Esophagus mucosa (tissue), 1 donor: ENCODE measurements around the gene OPRL1. TPM values are rescaled to one million over a fixed set of nuclear protein-coding genes. Genes with fewer than 3 reads are reported as not detected.

Source experiments
- ATAC-seq: fragments of 200-7000 bp; cut with Tn5 transposase; one replicate; pipeline ENCODE4 v1.9.1; 2020
- total RNA-seq: library from RNA; stranded (reverse); gene quantifications from one replicate; pipeline ENCODE4 v1.2.4, GENCODE V29; 2023
- donor health status: DM: yes; HTN: yes; CAD: no.

Gene OPRL1
- 0.12 TPM for total RNA-seq

- no peak for ATAC-seq
Observed at GRCh38 chr20:64080013-64080812, at the start of gene OPRL1. Gene OPRL1 (plus strand): TSS chr20:64080082. CDS start chr20:64092721, 12,639 bp downstream.

GRCh38 chr20:64030371-64031134 is 49.3 kb upstream of the OPRL1 start:
- no peak for ATAC-seq

DNA sequence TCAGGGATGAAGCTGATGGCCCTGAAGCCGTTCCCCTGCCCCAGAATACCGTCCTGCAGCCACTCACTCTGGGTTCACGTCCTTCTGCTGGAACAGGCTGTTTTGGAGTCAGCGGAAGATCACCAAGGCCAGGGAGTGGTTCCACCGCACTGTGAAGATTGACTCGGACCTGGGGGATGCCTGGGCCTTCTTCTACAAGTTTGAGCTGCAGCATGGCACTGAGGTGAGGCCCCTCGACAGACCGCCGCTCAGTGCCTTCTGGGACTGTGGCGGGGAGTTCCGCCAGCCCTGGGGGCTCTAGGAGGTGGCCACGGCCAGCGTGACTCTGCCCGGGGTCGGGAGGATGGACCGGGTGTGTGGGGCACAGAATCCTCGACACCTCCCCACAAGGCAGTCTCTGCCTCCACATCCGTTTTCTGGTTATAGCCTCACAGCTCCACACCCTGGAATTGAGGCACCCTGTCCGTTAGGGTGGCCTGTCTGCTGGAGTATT is 48.0 kb upstream of the OPRL1 start:
- no peak for ATAC-seq

DNA sequence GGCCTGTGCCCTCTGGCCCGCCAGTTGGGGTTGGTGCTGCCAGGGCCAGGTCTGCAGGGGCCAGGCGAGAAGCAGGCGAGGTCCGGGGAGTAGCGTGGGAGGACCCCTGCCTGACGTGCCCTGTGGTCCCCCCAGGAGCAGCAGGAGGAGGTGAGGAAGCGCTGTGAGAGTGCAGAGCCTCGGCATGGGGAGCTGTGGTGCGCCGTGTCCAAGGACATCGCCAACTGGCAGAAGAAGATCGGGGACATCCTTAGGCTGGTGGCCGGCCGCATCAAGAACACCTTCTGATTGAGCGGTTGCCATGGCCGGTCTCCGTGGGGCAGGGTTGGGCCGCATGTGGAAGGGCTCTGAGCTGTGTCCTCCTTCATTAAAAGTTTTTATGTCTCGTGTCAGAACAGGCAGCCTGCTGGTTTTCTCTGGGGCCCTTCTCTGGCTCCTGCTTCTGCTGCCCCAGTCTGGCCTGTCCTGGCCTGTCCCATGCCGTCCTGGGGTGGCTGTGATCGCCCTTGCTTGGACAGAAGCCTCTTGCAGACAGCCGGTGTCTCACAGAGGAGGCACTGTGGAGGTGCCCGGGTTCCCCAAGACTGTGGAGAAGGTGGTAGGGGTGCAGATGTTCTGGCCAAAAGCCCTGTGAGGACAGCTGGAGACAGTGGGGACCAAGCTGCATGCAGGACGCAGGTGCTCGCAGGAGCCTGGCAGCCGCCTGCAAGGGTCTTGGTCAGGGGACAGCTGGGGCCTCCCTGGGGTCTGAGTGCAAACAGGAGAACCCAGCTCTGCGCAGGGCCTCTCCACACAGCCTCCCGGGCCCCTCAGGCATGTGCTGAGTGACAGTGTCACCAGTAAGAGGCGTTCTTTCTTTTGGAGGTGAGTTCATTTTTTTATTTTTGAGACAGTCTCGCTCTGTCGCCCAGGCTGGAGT is 46.9 kb upstream of the OPRL1 start:
- no peak for ATAC-seq

- ATAC-seq = no peak
Observed at GRCh38 chr20:64033981-64034493, 45.8 kb upstream of the OPRL1 start.

GRCh38 chr20:64035066-64035932 is 44.6 kb upstream of the OPRL1 start:
- no peak for ATAC-seq

DNA sequence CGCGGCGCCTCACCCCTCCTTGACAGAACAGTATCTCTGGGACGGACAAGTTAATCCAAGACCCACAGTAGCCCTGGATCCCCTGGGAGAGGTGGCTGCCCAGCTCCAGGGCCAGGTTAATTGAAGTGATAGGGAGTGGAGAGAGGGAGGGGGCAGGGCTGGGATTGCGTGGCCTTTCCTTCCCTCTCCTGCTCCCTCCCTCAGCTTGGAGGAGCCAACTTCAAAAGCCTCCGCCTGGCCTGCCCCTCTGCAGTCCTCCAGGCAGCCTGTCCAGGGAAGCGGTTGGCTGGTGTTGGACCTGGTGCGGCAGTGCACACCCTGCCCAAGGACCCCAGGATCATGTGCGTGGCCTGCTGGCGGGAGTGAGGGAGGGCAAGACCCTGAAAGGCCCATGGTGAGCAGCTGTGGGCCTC is 43.9 kb upstream of the OPRL1 start, which contains the start of gene C20orf204:
Gene C20orf204, plus strand, starts transcription at position 250 of the 413 bp plus-strand sequence. Its CDS starts 142 bp downstream, at position 392.
- no peak for ATAC-seq

- ATAC-seq = no peak
Observed at GRCh38 chr20:64036346-64037198, 43.3 kb upstream of the OPRL1 start.

- ATAC-seq = no peak
Observed at GRCh38 chr20:64037199-64037497, 42.7 kb upstream of the OPRL1 start.

DNA sequence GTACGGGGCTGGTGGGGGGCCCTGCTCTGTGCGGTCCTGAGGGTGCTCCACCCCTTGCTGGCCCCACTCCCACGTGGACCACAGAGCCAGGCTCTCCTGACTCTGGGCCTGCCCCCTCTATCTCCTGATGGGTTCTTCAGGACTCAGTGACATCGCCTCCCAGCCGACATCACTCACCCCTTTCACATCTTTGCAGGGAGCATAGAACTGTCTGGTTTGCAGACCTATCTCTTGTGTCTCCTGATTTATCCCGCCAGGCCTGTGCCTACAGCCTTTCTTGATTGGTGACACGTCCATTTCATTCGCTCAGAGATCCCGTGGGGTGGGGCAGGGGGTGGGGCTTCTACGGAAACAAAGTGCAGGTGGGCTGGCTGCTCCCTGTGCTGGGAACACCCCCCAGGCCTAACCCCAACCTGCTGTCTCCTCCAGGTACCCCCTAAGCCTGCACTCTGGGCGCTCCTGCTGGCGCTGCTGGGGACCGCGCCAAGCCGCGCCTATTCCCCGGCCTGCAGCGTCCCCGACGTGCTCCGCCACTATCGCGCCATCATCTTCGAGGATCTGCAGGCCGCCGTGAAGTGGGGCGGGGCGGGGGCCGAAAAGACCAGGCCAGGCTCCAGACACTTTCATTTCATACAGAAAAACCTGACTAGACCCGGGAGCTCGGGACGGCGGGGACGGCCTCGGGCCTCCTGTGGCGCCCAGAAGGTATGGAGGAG is 42.2 kb upstream of the OPRL1 start:
- peak; percentile 3 for ATAC-seq

GRCh38 chr20:64038224-64038564 is 41.7 kb upstream of the OPRL1 start:
- ATAC-seq = peak; percentile 52

DNA sequence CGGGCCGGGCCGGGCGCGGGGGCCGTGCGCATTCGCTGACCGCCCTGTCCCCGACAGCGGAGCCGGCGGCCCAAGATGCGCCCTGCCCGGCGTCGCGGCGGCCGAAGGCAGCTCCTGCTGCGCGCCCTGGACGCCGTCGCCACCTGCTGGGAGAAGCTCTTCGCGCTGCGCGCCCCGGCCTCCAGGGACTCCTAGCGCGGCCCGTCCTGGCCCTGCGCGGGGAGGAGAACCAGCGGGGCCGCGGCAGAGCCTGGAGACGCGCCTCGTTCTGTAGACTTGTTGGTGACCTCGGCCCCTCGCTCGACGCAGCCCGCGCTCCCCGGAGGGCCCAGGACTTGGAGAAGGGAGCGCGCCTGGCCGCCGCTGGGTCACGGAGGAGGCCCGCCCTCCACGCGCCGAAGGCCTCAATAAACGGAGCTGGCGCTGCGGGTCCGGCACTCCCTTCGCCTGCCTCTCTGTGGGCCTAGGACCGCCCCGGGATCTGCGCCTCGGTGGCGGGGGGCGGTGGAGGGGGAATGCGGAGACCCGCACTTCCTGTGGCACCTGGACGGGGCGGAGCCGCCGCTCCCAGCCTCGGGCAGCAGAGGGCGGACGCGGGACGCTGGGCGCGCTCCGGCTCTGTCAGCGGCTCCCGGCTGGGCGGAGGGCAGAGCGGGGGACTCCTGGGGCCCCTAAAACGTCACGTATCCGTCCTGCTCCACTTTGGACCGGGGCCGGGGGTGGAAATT is 41.2 kb upstream of the OPRL1 start:
- peak; percentile 77 for ATAC-seq

DNA sequence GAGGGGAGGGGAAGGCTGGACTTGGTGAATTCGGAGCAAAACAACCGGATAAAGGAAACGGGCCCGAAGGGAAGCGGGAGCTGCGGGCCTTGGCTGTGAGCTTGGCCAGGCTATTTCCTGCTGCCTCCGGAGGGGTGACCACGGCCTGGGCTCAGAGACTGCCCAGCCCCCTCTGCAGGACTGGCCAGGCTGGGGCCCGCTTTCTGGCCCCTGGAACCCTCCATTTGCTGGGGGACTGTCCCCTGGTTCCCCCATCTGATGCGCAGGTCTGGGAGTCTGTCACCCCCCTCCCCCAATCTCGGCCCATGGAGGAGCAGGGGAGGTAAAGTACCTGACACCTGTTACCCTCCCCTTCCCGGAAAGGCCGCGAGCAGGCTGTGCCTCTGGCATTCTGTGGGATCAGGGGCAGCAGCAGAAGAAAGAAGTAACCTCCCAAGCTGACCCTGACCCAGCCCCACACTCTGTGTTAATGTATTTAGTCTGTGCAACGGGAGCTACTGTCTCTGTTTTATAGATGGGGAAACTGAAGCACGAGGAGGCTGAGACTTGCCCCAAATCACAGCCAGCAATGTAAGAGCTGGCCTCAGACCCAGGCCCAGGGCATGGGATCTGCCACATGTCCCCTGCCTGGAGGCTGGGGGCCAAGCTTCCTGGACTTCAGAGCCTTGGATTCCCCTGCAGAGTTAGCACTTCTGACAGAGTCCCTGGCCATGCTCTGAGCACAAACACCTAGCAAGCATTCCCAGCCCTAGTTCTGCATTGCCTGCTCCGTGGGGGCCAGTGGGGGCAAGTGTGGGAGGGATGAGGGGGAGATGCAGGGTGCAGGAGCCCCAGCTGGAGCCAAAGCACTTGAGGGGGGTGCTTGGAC is 40.4 kb upstream of the OPRL1 start:
- peak; percentile 19 for ATAC-seq

- ATAC-seq = no peak
Observed at GRCh38 chr20:64040231-64041039, 39.4 kb upstream of the OPRL1 start.

DNA sequence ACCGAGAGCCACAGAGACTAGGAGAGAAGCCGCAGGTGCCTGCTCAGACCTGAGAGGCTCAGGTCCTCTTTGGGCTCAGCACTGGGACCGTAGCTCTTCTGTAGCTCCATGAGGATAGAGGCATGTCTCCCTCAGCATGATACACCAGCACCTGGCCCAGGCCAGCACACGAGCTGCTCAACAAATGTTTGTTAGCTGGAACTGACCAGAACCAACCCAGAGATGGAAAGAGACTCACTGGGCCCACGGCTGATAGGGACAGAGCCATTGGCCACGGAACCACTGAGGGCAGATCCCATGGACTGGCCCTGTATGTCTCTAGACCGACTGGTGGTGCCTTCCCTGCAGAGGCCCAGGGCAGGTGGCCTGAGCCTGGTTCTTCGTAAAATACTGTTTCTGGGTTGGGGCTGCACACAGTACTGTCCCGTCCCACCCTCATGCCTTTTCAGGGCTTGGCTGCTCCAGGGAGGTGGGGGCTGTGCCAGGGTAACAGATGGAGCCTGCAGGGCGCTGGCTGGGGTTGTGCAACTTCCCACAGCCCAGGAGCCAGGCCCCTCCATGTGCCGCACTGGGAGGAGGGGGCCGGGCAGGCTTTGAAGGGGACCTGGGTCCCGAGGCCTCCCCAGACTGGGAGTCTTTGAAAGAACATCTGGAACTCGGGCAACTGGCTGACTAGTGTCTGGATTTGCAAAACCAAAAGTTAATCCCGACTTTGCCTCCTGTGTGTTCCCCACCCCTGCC is 38.7 kb upstream of the OPRL1 start:
- no peak for ATAC-seq

DNA sequence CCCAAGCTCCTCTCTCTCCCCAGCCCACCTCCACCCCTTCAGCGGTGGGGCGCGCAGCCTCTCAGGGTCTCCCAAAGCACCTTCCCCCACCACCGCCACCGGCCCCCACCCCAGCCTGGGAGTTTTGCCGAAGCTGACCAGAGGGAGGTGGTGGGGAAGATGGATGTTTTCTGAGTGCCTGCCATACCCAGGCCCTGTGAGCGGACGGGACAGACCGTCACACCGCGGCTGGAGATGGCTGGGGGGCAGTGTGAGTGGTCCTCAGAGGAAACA is 38.2 kb upstream of the OPRL1 start:
- no peak for ATAC-seq
